HEK293 (cell line): ENCODE data around the gene PEX16.

Source experiments
- CTCF ChIA-PET: fragments of 350-600 bp; formaldehyde crosslinking; extraction: SDS; loops from one replicate; lab custom pipeline; 2021; ENCODE audit warnings: antibody characterized with exemption; lab: Yijun Ruan, JAX
- POLR2A ChIA-PET: fragments of 300-600 bp; formaldehyde crosslinking; extraction: SDS; loops from one replicate; lab custom pipeline; 2020; ENCODE audit warnings: antibody characterized with exemption, inconsistent platforms; lab: Yijun Ruan, JAX
- H3K27ac ChIP-seq: fragments of 200-500 bp; sonication (Bioruptor generic); 2 replicates; pipeline ENCODE4 v1.5.1; 2014; ENCODE audit warnings: low read depth, low read length, control low read depth, inconsistent platforms; ENCODE audit errors: extremely low read depth
- H3K36me3 ChIP-seq, 2 experiments: fragments of 200-500 bp in 1 of 2; sonication (Bioruptor generic) in 1 of 2; 1 replicate in 1 of 2; 2 replicates in 1 of 2; pipeline ENCODE4 v1.5.1; 2014 to 2017; ENCODE audit warnings: inconsistent platforms in 2 of 2, low read length in 2 of 2; ENCODE audit not compliant: control insufficient read depth in 2 of 2, insufficient read depth in 1 of 2
- H3K4me1 ChIP-seq: fragments of 200-500 bp; sonication (Bioruptor generic); 2 replicates; pipeline ENCODE4 v1.5.1; 2014; ENCODE audit warnings: mild to moderate bottlenecking, low read length, inconsistent platforms; ENCODE audit not compliant: control insufficient read depth, insufficient read depth
- H3K4me3 ChIP-seq: 2 replicates; pipeline ENCODE4 v1.5.1; 2011; ENCODE audit warnings: low read depth, mild to moderate bottlenecking, control low read depth, low read length, moderate library complexity
- H3K9me3 ChIP-seq: fragments of 200-500 bp; sonication (Bioruptor generic); 2 replicates; pipeline ENCODE4 v1.5.1; 2014; ENCODE audit warnings: low read depth, low read length, inconsistent platforms; ENCODE audit not compliant: control insufficient read depth, insufficient read depth
- GLI2 ChIP-seq: fragments of 450-650 bp; formaldehyde crosslinking; IDR thresholded peaks from 2 replicates; pipeline ENCODE4; 2017; ENCODE audit warnings: missing biosample characterization, missing genetic modification characterization, low read depth, borderline replicate concordance
- MEIS1 ChIP-seq: sonication (generic); formaldehyde crosslinking; IDR thresholded peaks from 2 replicates; pipeline ENCODE4 v1.8.1; 2022; ENCODE audit warnings: missing genetic modification reagents, mild to moderate bottlenecking, borderline replicate concordance
- REST ChIP-seq: fragments of 450-650 bp; formaldehyde crosslinking; IDR thresholded peaks from 2 replicates; pipeline ENCODE4 v1.5.1; 2016; ENCODE audit warnings: missing biosample characterization, missing genetic modification characterization
- ZBTB17 ChIP-seq: fragments of 450-650 bp; formaldehyde crosslinking; IDR thresholded peaks from 2 replicates; pipeline ENCODE4 v1.5.1; 2016; ENCODE audit warnings: missing biosample characterization, missing genetic modification characterization
- ZBTB26 ChIP-seq: fragments of 450-650 bp; formaldehyde crosslinking; optimal IDR thresholded peaks from 2 replicates; pipeline ENCODE3; 2016; ENCODE audit warnings: missing biosample characterization, mild to moderate bottlenecking, missing genetic modification characterization
- ZEB2 ChIP-seq: fragments of 450-650 bp; formaldehyde crosslinking; IDR thresholded peaks from 2 replicates; pipeline ENCODE4 v1.5.1; 2016; ENCODE audit warnings: missing biosample characterization, missing genetic modification characterization
- ZFHX2 ChIP-seq: fragments of 450-650 bp; formaldehyde crosslinking; conservative IDR thresholded peaks from 2 replicates; pipeline ENCODE4 v1.5.1; 2016; ENCODE audit warnings: missing biosample characterization, missing genetic modification characterization
- ZIC2 ChIP-seq: fragments of 450-650 bp; formaldehyde crosslinking; IDR thresholded peaks from 2 replicates; pipeline ENCODE4 v1.5.1; 2016; ENCODE audit warnings: missing biosample characterization, missing genetic modification characterization
- ZNF133 ChIP-seq: fragments of 450-650 bp; formaldehyde crosslinking; IDR thresholded peaks from 2 replicates; pipeline ENCODE4 v1.5.1; 2016; ENCODE audit warnings: missing biosample characterization, missing genetic modification characterization
- ZNF223 ChIP-seq: fragments of 450-650 bp; formaldehyde crosslinking; IDR thresholded peaks from 2 replicates; pipeline ENCODE4 v1.5.1; 2016; ENCODE audit warnings: missing biosample characterization, missing genetic modification characterization
- ZNF23 ChIP-seq: fragments of 450-650 bp; formaldehyde crosslinking; IDR thresholded peaks from 2 replicates; pipeline ENCODE4 v1.5.1; 2016; ENCODE audit warnings: missing biosample characterization, missing genetic modification characterization, borderline replicate concordance
- ZNF292 ChIP-seq: fragments of 450-650 bp; formaldehyde crosslinking; IDR thresholded peaks from 2 replicates; pipeline ENCODE4 v1.5.1; 2016; ENCODE audit warnings: low read depth, missing biosample characterization, missing genetic modification characterization, borderline replicate concordance
- ZNF341 ChIP-seq: fragments of 450-650 bp; formaldehyde crosslinking; IDR thresholded peaks from 2 replicates; pipeline ENCODE4; 2016; ENCODE audit warnings: low read depth, missing biosample characterization, missing genetic modification characterization
- ZNF354C ChIP-seq: fragments of 450-650 bp; formaldehyde crosslinking; IDR thresholded peaks from 2 replicates; pipeline ENCODE4 v1.5.1; 2016; ENCODE audit warnings: missing biosample characterization, missing genetic modification characterization, low read depth, borderline replicate concordance
- ZNF404 ChIP-seq: fragments of 450-650 bp; formaldehyde crosslinking; IDR thresholded peaks from 2 replicates; pipeline ENCODE4 v1.5.1; 2017; ENCODE audit warnings: missing biosample characterization, missing genetic modification characterization
- ZNF426 ChIP-seq: fragments of 450-650 bp; formaldehyde crosslinking; IDR thresholded peaks from 2 replicates; pipeline ENCODE4 v1.5.1; 2017; ENCODE audit warnings: missing biosample characterization, missing genetic modification characterization, mild to moderate bottlenecking, inconsistent platforms, moderate library complexity
- ZNF48 ChIP-seq: fragments of 450-650 bp; formaldehyde crosslinking; IDR thresholded peaks from 2 replicates; pipeline ENCODE4 v1.5.1; 2016; ENCODE audit warnings: missing biosample characterization, missing genetic modification characterization
- ZNF530 ChIP-seq: fragments of 450-650 bp; formaldehyde crosslinking; IDR thresholded peaks from 2 replicates; pipeline ENCODE4 v1.5.1; 2016; ENCODE audit warnings: low read depth, missing biosample characterization, missing genetic modification characterization
- ZNF560 ChIP-seq: fragments of 450-650 bp; formaldehyde crosslinking; IDR thresholded peaks from 2 replicates; pipeline ENCODE4 v1.5.1; 2017; ENCODE audit warnings: missing biosample characterization, missing genetic modification characterization, borderline replicate concordance
- ZNF629 ChIP-seq: fragments of 450-650 bp; formaldehyde crosslinking; IDR thresholded peaks from 2 replicates; pipeline ENCODE4 v1.5.1; 2017; ENCODE audit warnings: missing biosample characterization, missing genetic modification characterization
- ZNF670 ChIP-seq: fragments of 450-650 bp; formaldehyde crosslinking; IDR thresholded peaks from 2 replicates; pipeline ENCODE4 v1.5.1; 2016; ENCODE audit warnings: missing biosample characterization, missing genetic modification characterization, low read depth
- ZNF701 ChIP-seq: fragments of 450-650 bp; formaldehyde crosslinking; IDR thresholded peaks from 2 replicates; pipeline ENCODE4 v1.5.1; 2016; ENCODE audit warnings: missing biosample characterization, missing genetic modification characterization
- ZSCAN18 ChIP-seq: fragments of 450-650 bp; formaldehyde crosslinking; IDR thresholded peaks from 2 replicates; pipeline ENCODE4 v1.5.1; 2016; ENCODE audit warnings: missing biosample characterization, missing genetic modification characterization

Gene PEX16

GRCh38 chr11:45918331-45918941, 759 bp upstream of the PEX16 start (continued):
- TF ChIP-seq REST (tag by site-specific recombination) = no peak
- TF ChIP-seq ZNF530 (tag by site-specific recombination) = no peak
- no peak for TF ChIP-seq ZNF701
- no peak for TF ChIP-seq ZBTB26 (tag by site-specific recombination)
- TF ChIP-seq ZNF629 (tag by site-specific recombination) = no peak
- TF ChIP-seq ZNF23 (tag by site-specific recombination) = no peak
- TF ChIP-seq ZIC2 (tag by site-specific recombination) = peak; percentile 50
- peak; percentile 77 for TF ChIP-seq ZBTB17 (tag by site-specific recombination)
- TF ChIP-seq ZNF670 (tag by site-specific recombination) = no peak
- TF ChIP-seq ZSCAN18 = no peak
- TF ChIP-seq ZNF341 (tag by site-specific recombination) = no peak
- TF ChIP-seq ZNF354C = no peak
- TF ChIP-seq ZNF133 = no peak
- no peak for TF ChIP-seq MEIS1 (CRISPR knock-in tag)
- TF ChIP-seq GLI2 = no peak
- no peak for TF ChIP-seq ZNF223
- no peak for TF ChIP-seq ZFHX2 (tag by site-specific recombination)

GRCh38 chr11:45917286-45917622, 423 bp downstream of the PEX16 start:
- H3K4me1 ChIP-seq = no peaks in the 10 kb centered on the region; the same call in 1 of the 2 replicates
- H3K36me3 ChIP-seq = peaks cover 0 to 35% of the 10 kb centered on the region in 2 experiments; a peak in 2 of 3 replicates
- no peak for TF ChIP-seq ZNF560 (tag by site-specific recombination)
- no peak for TF ChIP-seq ZBTB17 (tag by site-specific recombination)
- no peak for TF ChIP-seq ZEB2 (tag by site-specific recombination)
- TF ChIP-seq ZNF426 = no peak
- no peak for TF ChIP-seq ZNF404 (tag by site-specific recombination)
- no peak for TF ChIP-seq ZNF23 (tag by site-specific recombination)
- TF ChIP-seq ZNF292 (tag by site-specific recombination) = no peak
- TF ChIP-seq ZNF48 (tag by site-specific recombination) = no peak
- no peak for TF ChIP-seq ZNF354C
- peak overlapping the region; percentile 46; the same call in 1 of the 2 replicates for H3K27ac ChIP-seq
- ChIA-PET POLR2A (interaction anchor here (0.9 to 2.1 kb wide), 7 partner anchors 10 to 320 kb away, joined by 3 to 10 read pairs (median 4); partner anchors contain the start of gene FREY1), CTCF (interaction anchor here (0.7 to 2.0 kb wide), 4 partner anchors 45 to 89 kb away, joined by 3 to 7 read pairs (median 4); no protein-coding TSS in a partner anchor)
- H3K4me3 ChIP-seq = peak overlapping the region; percentile 96
- no peaks in the 10 kb centered on the region for H3K9me3 ChIP-seq
